Esophagus squamous epithelium (tissue), 5 donors: ENCODE measurements around the gene SLC11A1. TPM values are rescaled to one million over a fixed set of nuclear protein-coding genes. Genes with fewer than 3 reads are reported as not detected.

Source experiments
- DNase-seq: peaks from one replicate; lab custom pipeline; 2025; lab: John Stamatoyannopoulos, UW
- H3K27ac ChIP-seq, 4 donors: fragments of 200-600 bp; sonication (generic); one replicate each; pipeline ENCODE4 v1.5.1; 2016 to 2019; ENCODE audit warnings: mild to moderate bottlenecking in 1 of 4
- H3K27me3 ChIP-seq, 4 donors: fragments of 200-600 bp; sonication (generic); 1 replicate in 3 of 4; 2 replicates in 1 of 4; pipeline versions ENCODE4 v1.5.1 to v1.6.0; 2017 to 2021; ENCODE audit warnings: antibody characterized with exemption in 1 of 4
- H3K36me3 ChIP-seq, 3 donors: fragments of 200-600 bp; sonication (generic); one replicate each; pipeline ENCODE4 v1.5.1; 2016 to 2019
- H3K4me1 ChIP-seq, 3 donors: fragments of 200-600 bp; sonication (generic); one replicate each; pipeline ENCODE4 v1.5.1; 2017 to 2019
- H3K4me3 ChIP-seq, 4 donors: fragments of 200-600 bp; sonication (generic); 1 replicate in 3 of 4; 2 replicates in 1 of 4; pipeline ENCODE4 v1.5.1; 2016 to 2019; ENCODE audit warnings: mild to moderate bottlenecking in 2 of 4, moderate library complexity in 1 of 4
- H3K9me3 ChIP-seq, 3 donors: fragments of 200-600 bp; sonication (generic); one replicate each; pipeline ENCODE4 v1.5.1; 2016 to 2019
- CTCF ChIP-seq, 6 experiments: fragments of 450-650 bp in 4 of 6; fragments of 200-600 bp in 2 of 6; sonication (generic) in 2 of 6; IDR thresholded peaks; one replicate each; pipeline ENCODE4 v1.5.1; 2016 to 2019; ENCODE audit warnings: antibody characterized with exemption in 6 of 6, mild to moderate bottlenecking in 4 of 6, moderate library complexity in 4 of 6
- POLR2A ChIP-seq, 4 donors: fragments of 450-650 bp; IDR thresholded peaks; one replicate each; pipeline ENCODE4 v1.6.1; 2017; ENCODE audit warnings: antibody characterized with exemption in 4 of 4, mild to moderate bottlenecking in 4 of 4, moderate library complexity in 3 of 4
- WGBS, 2 donors: methylation state at CpG; one replicate each; pipeline ENCODE4 v1.1.5; 2018; 5-methylcytosine and 5-hydroxymethylcytosine counted together
- intact Hi-C: fragments of 100-400 bp; cut with DNase I; formaldehyde crosslinking; loops from one replicate; pipeline ENCODE4 v1.15.0; 2022
- total RNA-seq, 4 donors: library from RNA; depleted of rRNA; stranded (reverse); fragments of >200 nt; gene quantifications; one replicate each; pipeline ENCODE4 v1.1.0, GENCODE V29; 2016
- donor health status: DM: yes; HTN: yes; CAD: no.

SLC11A1 gene
- total RNA-seq, 4 donors from 2014 or later: 1.7 to 10.6 (median 8.7) TPM

- WGBS, 2 donors: 0 to 4% methylated on average over 22 to 29 of the region's 95 CpGs
- H3K9me3 ChIP-seq: no peaks in the 10 kb centered on the region
- TF ChIP-seq CTCF (IDR thresholded peaks at IDR 0.05): peak in 3 of 6 experiments; percentile 20 to 37 (median 26)
- TF ChIP-seq POLR2A (IDR thresholded peaks at IDR 0.05): peak in 1 of 4 donors; percentile 52
- H3K36me3 ChIP-seq: peaks cover 13 to 24% (median 21%) of the 10 kb centered on the region in 3 donors
- H3K4me1 ChIP-seq: peaks cover 38 to 81% (median 40%) of the 10 kb centered on the region in 3 donors
- no peak for DNase-seq
- intact Hi-C loops: loop anchor here (5.0 kb wide), 2 partner anchors 106 to 126 kb away; partner anchors contain the start of genes AAMP, PNKD and TMBIM1
- no peaks in the 10 kb centered on the region for H3K27me3 ChIP-seq
- H3K4me3 ChIP-seq: peak overlapping the region; percentile 93 to 99 (median 97)
- H3K27ac ChIP-seq: peak overlapping the region; percentile 99 to 100 (median 100)
These were observed 16.6 kb downstream of the SLC11A1 start for GRCh38 chr2:218398437-218399390.

- 0% methylated on average over 22 of the region's 78 CpGs; no CpG with 5 or more reads in 1 of the 2 donors for whole genome bisulfite sequencing, 2 donors
- intact Hi-C loops: loop anchor here (5.0 to 10.0 kb wide), 3 partner anchors 107 to 255 kb away; partner anchors contain the start of genes AAMP, BCS1L, PNKD and TMBIM1
- peak within 1 kb of the TSS; percentile 99 to 100 (median 100) for H3K27ac ChIP-seq
- H3K9me3 ChIP-seq: no peaks in the 10 kb centered on the region
- DNase-seq: peak; percentile 84
- TF ChIP-seq POLR2A (IDR thresholded peaks at IDR 0.05): peak in 3 of 4 donors; percentile 8 to 83 (median 82)
- TF ChIP-seq CTCF (IDR thresholded peaks at IDR 0.05): peak in 3 of 6 experiments; percentile 20 to 32 (median 21)
- H3K36me3 ChIP-seq: peaks cover 20 to 33% (median 27%) of the 10 kb centered on the region in 3 donors
- H3K27me3 ChIP-seq: no peaks in the 10 kb centered on the region
- H3K4me1 ChIP-seq: peaks cover 42 to 83% (median 43%) of the 10 kb centered on the region in 3 donors
- peak within 1 kb of the TSS; percentile 93 to 99 (median 97) for H3K4me3 ChIP-seq
These were observed 17.5 kb downstream of the SLC11A1 start, which contains the start of gene CTDSP1 for GRCh38 chr2:218399391-218400166. Gene CTDSP1 (plus strand): TSS chr2:218399868. CDS start chr2:218400091, 223 bp downstream.

- no peak for DNase-seq
- peak overlapping the region; percentile 93 to 99 (median 97) for H3K4me3 ChIP-seq
- H3K27me3 ChIP-seq: no peaks in the 10 kb centered on the region
- H3K27ac ChIP-seq: peak overlapping the region; percentile 99 to 100 (median 100)
- no peaks in the 10 kb centered on the region for H3K9me3 ChIP-seq
- intact Hi-C loops: loop anchor here (10.0 kb wide), 1 partner anchor 254 kb away; the partner anchor contains the start of genes BCS1L and ZNF142
- 0% methylated on average over 6 of the region's 63 CpGs; no CpG with 5 or more reads in 1 of the 2 donors for WGBS, 2 donors
- H3K36me3 ChIP-seq: peaks cover 24 to 40% (median 33%) of the 10 kb centered on the region in 3 donors
- TF ChIP-seq POLR2A (IDR thresholded peaks at IDR 0.05) (peak in 2 of 4 donors; percentile 9 to 38), CTCF (IDR thresholded peaks at IDR 0.05) (no peak)
- peaks cover 47 to 83% (median 49%) of the 10 kb centered on the region in 3 donors for H3K4me1 ChIP-seq
These were observed 18.3 kb downstream of the SLC11A1 start for GRCh38 chr2:218400167-218400929.
